Measurements from ENCODE around the gene CDH4.

GRCh38 chr20:61801065-61801360, 549.0 kb downstream of the CDH4 start:
- no peak for TF ChIP-seq CTCF (conservative IDR thresholded peaks at IDR 0.05)
- no peak for TF ChIP-seq ZFX (IDR thresholded peaks at IDR 0.05)

Data from C4-2B (cell line).